ENCODE data around the gene OTOP2. TPM values are rescaled to one million over a fixed set of nuclear protein-coding genes. Genes with fewer than 3 reads are reported as not detected.

Gene OTOP2
- total RNA-seq (2021; fragmentation: NEBNext Ultra II Directional; extraction: Animal tissue kit (Norgen Biotek cat#: 25700)): not detected in 2 replicates
- 0.23 and 0.27 TPM in 2 replicates for polyA plus RNA-seq (2011; rRNA removed)
- polyA plus RNA-seq (2011; cell fraction: cytosol; rRNA removed): 0.23 TPM
- polyA plus RNA-seq (2011; cell fraction: nucleus; rRNA removed): 0.37 TPM
- polyA plus RNA-seq (2012, experiment 1 of 2): 0.11 to 0.18 TPM (median 0.16 TPM) in 3 of 4 replicates, not detected in the other
- polyA plus RNA-seq (2012, experiment 2 of 2): not detected
- not detected for polyA plus RNA-seq (2013, experiment 1 of 2)
- 0.06 TPM for polyA plus RNA-seq (2013, experiment 2 of 2)
- not detected in 2 replicates for polyA minus RNA-seq (2011; rRNA and poly(A)+ RNA removed)
- not detected for polyA minus RNA-seq (2011; cell fraction: cytosol; rRNA and poly(A)+ RNA removed)
- not detected for polyA minus RNA-seq (2011; cell fraction: nucleus; rRNA and poly(A)+ RNA removed)
- long read RNA-seq, experiment 1: 0 reads
- long read RNA-seq, experiment 2: 0 reads

DNA sequence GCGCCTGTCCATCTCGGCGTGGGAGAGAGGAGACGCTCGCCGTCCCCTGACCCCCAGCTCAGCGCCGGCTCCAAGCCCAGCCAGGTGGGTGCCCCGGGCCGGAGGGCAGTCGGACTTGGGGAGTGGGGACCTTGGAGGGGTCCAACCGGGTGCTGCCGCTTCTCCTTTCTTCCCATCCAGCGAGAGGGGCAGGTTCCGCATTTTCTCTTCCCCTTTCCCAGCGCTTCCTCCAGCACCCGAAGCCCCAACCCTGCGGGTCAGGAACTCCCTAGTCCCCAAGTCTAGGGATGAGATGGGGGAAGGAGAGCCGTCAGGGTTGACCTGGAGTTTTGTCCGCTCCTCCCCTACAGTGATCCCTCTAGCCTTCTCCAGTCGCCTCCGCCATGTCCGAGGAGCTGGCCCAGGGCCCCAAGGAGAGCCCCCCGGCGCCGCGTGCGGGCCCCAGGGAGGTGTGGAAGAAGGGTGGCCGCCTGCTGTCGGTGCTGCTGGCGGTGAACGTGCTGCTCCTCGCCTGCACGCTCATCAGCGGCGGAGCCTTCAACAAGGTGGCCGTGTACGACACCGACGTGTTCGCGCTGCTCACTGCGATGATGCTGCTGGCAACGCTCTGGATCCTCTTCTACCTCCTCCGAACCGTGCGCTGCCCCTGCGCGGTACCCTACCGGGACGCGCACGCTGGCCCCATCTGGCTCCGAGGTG lies at the start of gene OTOP2:
Gene OTOP2 (plus strand): TSS at position 24 of the 699 bp plus-strand sequence. CDS start 360 bp downstream, at position 384.
- H3K4me2 ChIP-seq (ENCODE audit: insufficient read depth in 1 of 2, low read depth in 2 of 2, low read length in 2 of 2): peak within 1 kb of the TSS; percentile 90 to 92
- H3K27me3 ChIP-seq (replicated peaks in 1 of 4; ENCODE audit: control insufficient read depth in 3 of 4, extremely low read depth in 1 of 4, insufficient read depth in 3 of 4, low read length in 3 of 4): peaks cover 40 to 62% (median 53%) of the 10 kb centered on the region in 4 experiments
- no peak within 1 kb of the TSS for H3K14ac ChIP-seq (ENCODE audit: insufficient read length)
- H3K56ac ChIP-seq (replicated peaks; ENCODE audit: insufficient read length, low read depth, low read length): no peak within 1 kb of the TSS
- no peaks in the 10 kb centered on the region for H3K9me3 ChIP-seq (ENCODE audit: insufficient read depth in 2 of 2, low read depth in 1 of 2, low read length in 1 of 2)
- H4K91ac ChIP-seq (replicated peaks; ENCODE audit: insufficient read length, low read length): peak within 1 kb of the TSS; percentile 47
- H2BK20ac ChIP-seq (ENCODE audit: low read length): no peak within 1 kb of the TSS
- no peak for FAIRE-seq
- no peak within 1 kb of the TSS; the same call in 1 of the 2 replicates for H2BK15ac ChIP-seq (ENCODE audit: low read length)
- peaks cover 0 to 19% (median 16%) of the 10 kb centered on the region in 4 experiments; a peak in 6 of 7 replicates for H3K4me1 ChIP-seq (replicated peaks in 1 of 4; ENCODE audit: control insufficient read depth in 3 of 4, insufficient read depth in 4 of 4, low read length in 3 of 4)
- POLR2A ChIA-PET (ENCODE audit: partially characterized antibody): interaction anchor here (0.6 to 1.7 kb wide), 8 partner anchors 10 to 92 kb away, joined by 3 to 4 read pairs (median 3); no protein-coding TSS in a partner anchor
- peak within 1 kb of the TSS; percentile 33 to 74 (median 36) for H3K4me3 ChIP-seq (ENCODE audit: extremely low read depth in 1 of 4, insufficient read depth in 2 of 4, low read depth in 3 of 4, low read length in 4 of 4)
- H4K5ac ChIP-seq (ENCODE audit: insufficient read length, low read depth, low read length): no peak within 1 kb of the TSS
- no peaks in the 10 kb centered on the region for H3K79me2 ChIP-seq (ENCODE audit: control insufficient read depth in 1 of 2, insufficient read depth in 2 of 2, low read length in 2 of 2)
- peak within 1 kb of the TSS; percentile 26; the same call in 1 of the 2 replicates for H2AFZ ChIP-seq (ENCODE audit: low read length)
- peak within 1 kb of the TSS; percentile 90; the same call in 1 of the 2 replicates for H2BK12ac ChIP-seq (ENCODE audit: low read depth, low read length)
- H4K8ac ChIP-seq (ENCODE audit: extremely low read depth, insufficient read depth, low read length): no peak within 1 kb of the TSS; the same call in 1 of the 2 replicates
- H3K9ac ChIP-seq (replicated peaks in 1 of 4; ENCODE audit: extremely low read depth in 1 of 4, low read depth in 3 of 4, low read length in 3 of 4): no peak within 1 kb of the TSS
- CTCF ChIA-PET (ENCODE audit: partially characterized antibody): interaction anchor here (0.6 to 49.9 kb wide), 32 partner anchors 8 to 485 kb away, joined by 3 to 1072 read pairs (median 4); partner anchors contain the start of genes CDR2L, FADS6, FDXR and OTOP3
- H2BK5ac ChIP-seq (ENCODE audit: low read depth, low read length): no peak within 1 kb of the TSS
- no peak within 1 kb of the TSS for H3K4ac ChIP-seq (replicated peaks; ENCODE audit: insufficient read length, low read depth, low read length)
- H2AK5ac ChIP-seq (ENCODE audit: low read depth, low read length): no peak within 1 kb of the TSS
- no peaks in the 10 kb centered on the region; a peak in 1 of 8 replicates for H3K36me3 ChIP-seq (ENCODE audit: control insufficient read depth in 2 of 4, insufficient read depth in 4 of 4, low read length in 3 of 4)
- H2BK120ac ChIP-seq (replicated peaks; ENCODE audit: low read depth, low read length): no peak within 1 kb of the TSS
- DNase-seq (ENCODE audit: low read depth in 1 of 2, low spot score in 2 of 2): peak in 1 of 2 experiments; percentile 67
- H3K23ac ChIP-seq (ENCODE audit: insufficient read length): no peak within 1 kb of the TSS
- H3K27ac ChIP-seq (ENCODE audit: low read depth, low read length): no peak within 1 kb of the TSS
- no peaks in the 10 kb centered on the region for H3K79me1 ChIP-seq (ENCODE audit: low read depth, low read length)
- H3K23me2 ChIP-seq (ENCODE audit: low read depth, low read length): peaks cover 9% of the 10 kb centered on the region; the same call in 1 of the 2 replicates
- H4K20me1 ChIP-seq (replicated peaks in 1 of 2; ENCODE audit: control insufficient read depth in 1 of 2, insufficient read depth in 2 of 2, low read length in 2 of 2): peaks cover 0 to 5% of the 10 kb centered on the region in 2 experiments
- H3K18ac ChIP-seq (ENCODE audit: extremely low read depth, low read length): peak within 1 kb of the TSS; percentile 83
- 12% methylated on average over 38 of the region's 54 CpGs; no CpG with 5 or more reads in 1 of the 2 experiments for WGBS, 2 experiments (ENCODE audit: extremely low coverage in 1 of 2, insufficient coverage in 1 of 2, insufficient read length in 1 of 2, insufficient replicate concordance in 2 of 2, low coverage in 1 of 2, low lambda C conversion rate in 2 of 2, missing lambda C conversion rate in 1 of 2)
- TF ChIP-seq POLR2AphosphoS5 (IDR thresholded peaks at IDR 0.05; ENCODE audit: low read depth, low read length): no peak
